AG20443 (cell line): Measurements from ENCODE around the gene RSU1.
"Not testable (repeated sequence)": the region's sequence is repeated elsewhere in the genome, so short reads cannot be mapped to it uniquely, and the experiment has no call there.

ENCODE experiments used
- DNase-seq: peaks from one replicate; pipeline ENCODE4 v3.0.0; 2012; ENCODE audit warnings: low spot score, mixed read lengths

RSU1 gene

GRCh38 chr10:16780338-16780880 is 36.8 kb downstream of the RSU1 start:
- no peak for DNase-seq

- DNase-seq, result no peak
Measured at GRCh38 chr10:16779384-16779915, 37.8 kb downstream of the RSU1 start.

DNA sequence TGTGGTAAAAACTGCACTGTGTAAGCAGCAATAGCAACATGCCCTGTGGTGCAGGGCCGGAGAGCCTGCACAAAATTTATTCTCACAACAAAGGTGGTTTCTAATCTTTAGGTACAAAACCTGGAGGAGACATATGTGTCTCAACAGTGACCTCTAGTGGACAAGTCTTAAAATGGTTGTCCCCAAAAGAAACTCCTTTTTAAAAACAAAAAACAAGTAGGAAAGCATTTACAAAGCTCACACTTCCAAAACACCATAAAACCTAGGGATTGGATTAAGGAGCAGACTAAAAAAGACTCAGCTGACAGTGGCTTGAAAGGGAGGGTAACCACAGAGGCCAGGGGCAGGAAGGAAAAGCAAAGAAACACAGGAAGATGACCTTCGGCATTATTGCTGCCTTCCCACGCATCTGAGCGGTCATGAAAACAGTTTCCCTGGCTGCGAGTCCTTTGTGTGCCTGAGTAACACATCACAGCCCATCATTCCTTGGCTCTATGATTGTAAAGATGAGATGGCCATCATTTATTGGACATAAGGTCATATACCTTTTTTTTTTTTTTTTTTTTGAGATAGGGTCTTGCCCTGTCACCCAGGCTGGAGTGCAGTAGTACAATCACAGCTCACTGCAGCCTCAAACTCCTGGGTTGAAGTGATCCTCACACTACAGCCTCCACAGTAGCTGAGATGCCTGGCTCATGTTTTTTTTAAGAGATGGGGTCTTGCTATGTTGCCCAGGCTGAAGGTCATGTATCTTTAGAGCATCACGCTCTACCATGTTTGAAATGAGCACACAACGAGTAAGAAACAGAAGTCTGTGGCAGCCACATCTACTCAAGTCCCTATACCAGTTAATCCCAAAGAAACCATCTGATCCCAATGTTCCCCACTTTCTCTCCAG is 39.5 kb downstream of the RSU1 start:
- DNase-seq, result peak; percentile 66

DNA sequence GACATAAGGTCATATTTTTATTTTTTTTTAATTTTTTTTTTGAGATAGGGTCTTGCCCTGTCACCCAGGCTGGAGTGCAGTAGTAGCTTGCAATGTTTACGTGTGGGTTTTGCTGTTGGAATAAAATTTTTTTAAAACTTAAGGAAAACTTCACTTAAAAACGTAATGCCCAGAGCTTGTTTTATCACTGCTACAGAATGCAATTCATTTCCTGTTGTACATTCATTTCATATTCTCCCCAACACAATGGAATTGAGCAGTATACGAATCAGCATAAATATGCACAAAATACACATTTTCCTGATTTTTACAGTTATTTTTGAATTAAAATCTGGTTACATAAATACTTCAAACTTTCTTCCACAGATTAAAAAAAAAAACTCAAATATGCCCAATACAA is 40.3 kb downstream of the RSU1 start:
- no peak for DNase-seq

DNA sequence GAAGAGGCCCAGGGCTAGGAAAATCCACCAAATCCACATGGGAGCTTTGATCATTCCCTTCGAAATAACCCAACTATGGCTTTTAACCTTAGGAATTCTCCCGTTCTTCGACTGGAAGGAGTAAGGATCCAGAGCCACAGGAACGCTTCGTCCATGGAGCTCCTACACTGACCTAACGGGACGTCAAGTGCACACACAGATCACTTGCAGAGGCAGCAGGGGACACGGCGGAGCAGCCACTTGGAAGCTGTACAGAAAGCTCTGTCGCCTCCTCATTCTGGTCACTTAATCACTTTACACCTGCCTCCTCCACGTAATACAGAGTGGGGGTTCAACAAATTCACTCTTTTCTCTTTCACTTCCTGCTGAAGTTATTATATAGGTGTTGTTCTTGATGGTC is 43.9 kb downstream of the RSU1 start:
- no peak for DNase-seq

DNA sequence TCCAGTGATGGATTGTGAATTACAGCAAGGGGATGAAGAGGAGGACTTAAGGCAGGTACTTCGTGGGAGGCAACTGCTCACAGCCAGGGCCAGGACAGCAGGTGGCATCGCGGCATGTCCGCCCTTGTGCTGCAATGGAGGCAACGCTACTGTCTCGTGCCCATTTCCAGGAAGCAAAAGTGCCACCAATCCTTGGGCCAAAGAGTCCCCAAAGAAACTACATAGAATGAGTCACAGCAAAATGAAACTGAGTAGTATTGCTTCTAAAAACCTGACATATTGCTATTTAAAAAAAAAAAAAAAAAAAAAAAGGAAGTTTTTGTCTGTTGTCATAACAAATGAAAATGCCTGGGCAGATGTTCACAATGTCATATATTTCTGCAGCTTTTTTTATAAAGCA is 46.6 kb downstream of the RSU1 start:
- no peak for DNase-seq

- no peak for DNase-seq
Measured at GRCh38 chr10:16770141-16770540, 47.1 kb downstream of the RSU1 start.

DNA sequence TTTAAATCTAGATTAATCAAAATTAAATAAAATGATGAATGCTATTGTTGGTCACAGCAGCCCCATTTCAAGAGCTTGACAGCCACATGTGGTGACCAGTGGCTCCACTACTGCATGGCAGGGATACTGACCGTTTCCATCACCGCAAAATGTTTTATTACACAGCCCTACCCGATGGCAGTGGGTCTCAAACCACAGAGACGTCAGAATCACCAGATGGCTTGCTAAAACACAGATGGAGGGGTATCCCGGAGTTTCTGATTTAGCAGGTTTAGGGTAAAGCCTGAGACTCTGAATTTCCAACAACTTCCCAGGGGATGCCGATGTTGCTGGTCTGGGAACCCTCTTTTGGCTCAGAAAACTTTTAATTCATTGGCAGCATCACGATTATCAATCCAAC is 47.9 kb downstream of the RSU1 start:
- DNase-seq, result no peak

DNA sequence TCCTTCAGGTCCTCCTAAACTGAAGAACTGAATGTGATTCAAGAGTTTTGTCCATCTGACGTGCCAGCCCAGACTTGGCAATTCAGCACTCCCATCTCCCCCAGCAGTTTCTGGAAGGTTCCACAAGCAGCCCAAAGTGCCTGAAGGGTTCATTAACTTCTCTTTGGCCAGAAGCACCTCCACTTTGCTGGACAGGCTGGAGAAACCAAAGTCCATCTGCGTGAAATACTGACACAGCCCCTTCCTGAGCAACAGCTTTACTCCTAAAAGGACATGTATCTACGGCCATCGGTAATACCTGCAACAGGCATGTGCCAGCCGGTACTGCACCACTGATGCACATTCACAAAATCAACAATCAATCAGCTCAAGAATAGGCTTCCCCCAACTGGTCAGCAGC is 48.5 kb downstream of the RSU1 start:
- no peak for DNase-seq

DNA sequence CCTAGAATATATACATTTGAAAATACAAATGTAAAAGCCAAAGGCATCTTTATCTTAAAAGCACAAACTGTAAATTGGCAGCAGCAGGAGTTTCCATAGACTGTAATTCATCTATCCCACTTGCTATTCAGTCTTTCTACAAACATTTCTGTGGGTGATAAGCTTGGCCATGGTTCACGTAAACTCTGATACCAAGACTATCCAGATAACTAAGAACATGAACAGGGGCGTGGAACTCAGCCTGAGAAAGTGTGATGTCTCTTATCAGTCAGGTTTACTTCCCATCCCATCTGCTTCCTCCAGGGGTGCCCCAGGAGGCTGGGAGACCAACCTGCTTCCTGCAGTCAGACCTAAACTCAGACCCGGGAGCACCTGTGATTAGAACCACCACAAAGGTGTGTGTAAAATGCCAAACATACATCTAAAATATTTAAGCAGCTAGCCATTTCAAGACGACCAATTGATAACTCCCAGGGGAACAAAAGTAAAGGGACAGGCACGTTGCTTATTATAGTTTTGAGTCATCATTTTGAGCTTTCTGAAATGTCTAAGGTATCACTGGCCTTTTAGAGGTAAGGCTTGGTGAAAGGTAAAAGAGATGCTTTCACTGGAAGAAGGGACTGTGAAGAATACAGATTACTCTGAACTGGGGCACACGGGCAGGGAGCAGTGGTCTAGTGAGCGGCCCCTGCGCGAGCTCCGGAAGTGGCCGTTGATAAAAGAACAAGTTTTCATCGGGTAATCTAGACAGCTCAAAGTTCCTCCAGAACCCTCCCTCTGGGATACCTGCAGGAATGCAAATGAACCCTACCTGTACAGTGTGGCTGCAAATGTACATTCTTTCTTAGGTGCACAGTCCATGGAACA is 51.5 kb downstream of the RSU1 start:
- no peak for DNase-seq

- no peak for DNase-seq
Measured at GRCh38 chr10:16761300-16761699, 55.9 kb downstream of the RSU1 start.

- DNase-seq, result peak; percentile 42
Measured at GRCh38 chr10:16756561-16757221, 60.5 kb downstream of the RSU1 start.

DNA sequence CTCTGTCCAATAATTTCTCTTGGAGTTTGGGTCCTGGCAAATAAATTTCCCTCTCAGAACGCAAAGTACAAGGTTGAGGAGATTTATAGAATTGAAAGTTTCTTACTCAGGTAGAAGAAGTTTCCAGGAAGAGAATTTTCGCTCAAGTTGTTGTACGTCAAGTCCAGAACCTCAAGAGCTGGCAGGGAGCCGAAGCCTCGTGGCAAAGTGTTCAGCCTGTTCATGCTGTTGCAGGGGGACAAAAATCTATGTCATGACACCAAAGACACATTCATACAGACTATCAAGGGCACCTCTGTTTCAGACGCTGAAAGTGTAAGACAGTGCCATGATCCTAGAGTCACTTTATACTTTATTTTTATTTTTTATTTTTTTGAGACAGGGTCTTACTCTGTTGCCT is 62.5 kb downstream of the RSU1 start:
- no peak for DNase-seq

- DNase-seq, result not testable (repeated sequence)
Measured at GRCh38 chr10:16752849-16753248, 64.4 kb downstream of the RSU1 start.

DNA sequence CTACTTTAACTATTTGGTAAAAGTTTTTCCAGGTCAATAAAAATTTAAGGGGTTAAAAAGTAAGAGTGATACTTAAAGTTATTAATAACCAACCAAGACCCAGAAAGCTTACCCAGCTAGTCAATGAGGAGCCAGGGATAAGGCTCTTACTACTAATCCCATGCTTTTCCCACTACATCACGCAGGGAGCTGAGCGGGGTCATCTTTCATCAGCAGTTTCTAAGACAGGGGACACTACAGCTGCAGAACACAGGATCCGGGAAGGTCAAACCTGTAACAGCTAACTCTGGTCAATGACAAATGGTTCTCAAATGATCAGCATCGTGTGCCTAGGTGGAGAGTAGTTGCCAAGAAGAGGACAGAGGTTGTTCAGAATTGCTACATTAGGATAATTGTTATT is 65.1 kb downstream of the RSU1 start:
- DNase-seq, result no peak

- no peak for DNase-seq
Measured at GRCh38 chr10:16751244-16751643, 66.0 kb downstream of the RSU1 start.

GRCh38 chr10:16750461-16750860 is 66.8 kb downstream of the RSU1 start:
- DNase-seq, result no peak

DNA sequence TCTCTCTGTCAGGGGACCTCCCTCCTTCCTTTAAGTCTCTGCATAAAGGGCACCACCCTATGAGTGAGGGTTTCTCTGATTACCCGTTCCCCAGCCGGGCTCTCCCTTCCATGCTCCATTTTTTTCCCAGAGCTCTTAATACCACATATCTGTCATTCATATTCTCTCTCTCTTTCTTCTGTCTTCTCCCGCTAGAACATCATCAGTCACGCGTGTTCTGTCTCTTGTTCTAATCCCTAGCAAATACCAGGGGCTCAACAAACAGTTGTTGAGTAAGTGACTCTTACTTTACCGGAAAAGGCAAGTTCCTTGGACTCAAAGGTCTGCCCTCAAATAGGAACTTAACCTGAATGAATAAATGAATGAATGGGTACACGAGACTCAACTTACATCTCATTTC is 68.5 kb downstream of the RSU1 start:
- DNase-seq, result no peak

GRCh38 chr10:16746856-16747255 is 70.4 kb downstream of the RSU1 start:
- DNase-seq, result no peak

DNA sequence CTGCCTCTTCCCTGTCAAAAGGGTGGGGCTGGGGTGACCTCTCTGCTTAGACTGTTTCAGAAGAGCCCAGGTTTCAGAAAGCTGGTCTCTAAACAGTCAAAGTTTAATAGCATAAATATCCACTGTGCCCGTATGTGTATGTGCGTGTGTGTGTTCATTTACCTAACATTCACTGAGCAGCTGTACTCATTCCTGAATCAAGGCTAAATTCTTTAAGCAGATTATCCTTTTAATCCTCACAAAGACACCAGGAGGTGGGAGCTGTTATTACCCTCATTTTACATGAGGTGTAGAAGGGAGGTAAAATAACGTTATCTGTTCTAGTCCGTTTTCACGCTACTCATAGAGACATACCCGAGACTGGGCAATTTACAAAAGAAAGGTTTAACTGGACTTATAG is 72.2 kb downstream of the RSU1 start:
- no peak for DNase-seq

DNA sequence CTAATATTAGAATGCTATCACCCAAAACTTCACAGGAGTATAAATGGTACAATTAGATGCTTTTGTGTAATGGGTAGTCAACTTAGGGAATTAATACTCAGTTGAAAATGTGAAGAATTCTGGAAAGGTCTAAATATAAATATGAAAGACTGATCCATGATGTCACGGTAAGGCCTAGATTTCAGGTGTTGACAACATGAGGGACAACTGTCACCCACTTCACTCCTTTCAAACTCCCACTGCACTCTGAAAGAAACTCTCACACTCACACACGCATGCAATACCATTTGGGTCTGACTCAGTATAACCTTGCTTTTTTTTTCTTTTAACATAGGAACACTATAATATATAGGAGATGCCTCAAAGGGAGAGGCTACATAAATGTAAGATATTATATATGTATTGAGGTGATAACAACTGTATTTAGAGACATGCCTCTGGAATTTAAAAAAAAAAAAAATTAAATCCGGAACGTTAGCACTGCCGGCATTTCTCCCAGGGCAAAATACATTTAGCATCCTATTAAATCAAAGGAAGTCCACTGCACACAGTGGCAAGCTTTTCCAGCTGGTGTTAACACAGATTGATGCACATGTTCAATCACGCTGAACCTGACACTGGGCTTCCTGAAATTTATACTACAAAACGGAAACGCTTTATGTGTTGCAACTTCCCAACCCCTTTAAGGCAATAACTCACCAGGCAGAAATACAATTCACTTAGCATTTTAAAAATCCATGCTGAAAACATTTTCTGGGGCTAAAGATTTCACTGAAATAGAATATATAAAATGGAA is 74.9 kb downstream of the RSU1 start:
- no peak for DNase-seq
